ENCODE results near the gene IL37.
"Not testable (repeated sequence)": the region's sequence is repeated elsewhere in the genome, so short reads cannot be mapped to it uniquely, and the experiment has no call there.

DNA sequence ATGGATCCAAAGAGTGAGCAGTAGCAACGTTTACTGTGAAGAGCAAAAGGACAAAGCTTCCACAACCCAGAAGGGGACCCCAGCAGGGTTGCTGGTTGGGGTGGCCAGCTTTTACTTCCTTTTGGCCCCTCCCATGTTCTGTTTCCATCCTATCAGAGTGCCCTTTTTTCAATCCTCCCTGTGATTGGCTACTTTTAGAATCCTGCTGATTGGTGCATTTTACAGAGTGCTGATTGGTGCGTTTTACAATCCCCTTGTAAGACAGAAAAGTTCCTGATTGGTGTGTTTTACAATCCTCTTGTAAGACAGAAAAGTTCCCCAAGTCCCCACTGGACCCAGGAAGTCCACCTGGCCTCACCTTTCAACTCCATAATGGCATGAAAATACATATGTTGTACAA lies 2.4 kb upstream of the IL37 start:
- TF ChIP-seq, protein P1, sequence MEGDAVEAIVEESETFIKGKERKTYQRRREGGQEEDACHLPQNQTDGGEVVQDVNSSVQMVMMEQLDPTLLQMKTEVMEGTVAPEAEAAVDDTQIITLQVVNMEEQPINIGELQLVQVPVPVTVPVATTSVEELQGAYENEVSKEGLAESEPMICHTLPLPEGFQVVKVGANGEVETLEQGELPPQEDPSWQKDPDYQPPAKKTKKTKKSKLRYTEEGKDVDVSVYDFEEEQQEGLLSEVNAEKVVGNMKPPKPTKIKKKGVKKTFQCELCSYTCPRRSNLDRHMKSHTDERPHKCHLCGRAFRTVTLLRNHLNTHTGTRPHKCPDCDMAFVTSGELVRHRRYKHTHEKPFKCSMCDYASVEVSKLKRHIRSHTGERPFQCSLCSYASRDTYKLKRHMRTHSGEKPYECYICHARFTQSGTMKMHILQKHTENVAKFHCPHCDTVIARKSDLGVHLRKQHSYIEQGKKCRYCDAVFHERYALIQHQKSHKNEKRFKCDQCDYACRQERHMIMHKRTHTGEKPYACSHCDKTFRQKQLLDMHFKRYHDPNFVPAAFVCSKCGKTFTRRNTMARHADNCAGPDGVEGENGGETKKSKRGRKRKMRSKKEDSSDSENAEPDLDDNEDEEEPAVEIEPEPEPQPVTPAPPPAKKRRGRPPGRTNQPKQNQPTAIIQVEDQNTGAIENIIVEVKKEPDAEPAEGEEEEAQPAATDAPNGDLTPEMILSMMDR (conservative IDR thresholded peaks at IDR 0.05; ENCODE audit: low read depth in 2 of 2), result not testable (repeated sequence)
- TF ChIP-seq, protein P2, sequence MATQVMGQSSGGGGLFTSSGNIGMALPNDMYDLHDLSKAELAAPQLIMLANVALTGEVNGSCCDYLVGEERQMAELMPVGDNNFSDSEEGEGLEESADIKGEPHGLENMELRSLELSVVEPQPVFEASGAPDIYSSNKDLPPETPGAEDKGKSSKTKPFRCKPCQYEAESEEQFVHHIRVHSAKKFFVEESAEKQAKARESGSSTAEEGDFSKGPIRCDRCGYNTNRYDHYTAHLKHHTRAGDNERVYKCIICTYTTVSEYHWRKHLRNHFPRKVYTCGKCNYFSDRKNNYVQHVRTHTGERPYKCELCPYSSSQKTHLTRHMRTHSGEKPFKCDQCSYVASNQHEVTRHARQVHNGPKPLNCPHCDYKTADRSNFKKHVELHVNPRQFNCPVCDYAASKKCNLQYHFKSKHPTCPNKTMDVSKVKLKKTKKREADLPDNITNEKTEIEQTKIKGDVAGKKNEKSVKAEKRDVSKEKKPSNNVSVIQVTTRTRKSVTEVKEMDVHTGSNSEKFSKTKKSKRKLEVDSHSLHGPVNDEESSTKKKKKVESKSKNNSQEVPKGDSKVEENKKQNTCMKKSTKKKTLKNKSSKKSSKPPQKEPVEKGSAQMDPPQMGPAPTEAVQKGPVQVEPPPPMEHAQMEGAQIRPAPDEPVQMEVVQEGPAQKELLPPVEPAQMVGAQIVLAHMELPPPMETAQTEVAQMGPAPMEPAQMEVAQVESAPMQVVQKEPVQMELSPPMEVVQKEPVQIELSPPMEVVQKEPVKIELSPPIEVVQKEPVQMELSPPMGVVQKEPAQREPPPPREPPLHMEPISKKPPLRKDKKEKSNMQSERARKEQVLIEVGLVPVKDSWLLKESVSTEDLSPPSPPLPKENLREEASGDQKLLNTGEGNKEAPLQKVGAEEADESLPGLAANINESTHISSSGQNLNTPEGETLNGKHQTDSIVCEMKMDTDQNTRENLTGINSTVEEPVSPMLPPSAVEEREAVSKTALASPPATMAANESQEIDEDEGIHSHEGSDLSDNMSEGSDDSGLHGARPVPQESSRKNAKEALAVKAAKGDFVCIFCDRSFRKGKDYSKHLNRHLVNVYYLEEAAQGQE (IDR thresholded peaks at IDR 0.05; ENCODE audit: unreplicated experiment), result not testable (repeated sequence)
- not testable (repeated sequence) for TF ChIP-seq EZH2 (IDR thresholded peaks at IDR 0.05; ENCODE audit: low read depth, unreplicated experiment); EZH2phosphoT487 (IDR thresholded peaks at IDR 0.05; ENCODE audit: unreplicated experiment); POLR2AphosphoS5 (IDR thresholded peaks at IDR 0.05; ENCODE audit: low read depth); CREB1 (CRISPR knock-in tag; IDR thresholded peaks at IDR 0.05; ENCODE audit: low read depth); JUNB (IDR thresholded peaks at IDR 0.05; ENCODE audit: unreplicated experiment)
- TF ChIP-seq, protein P3, sequence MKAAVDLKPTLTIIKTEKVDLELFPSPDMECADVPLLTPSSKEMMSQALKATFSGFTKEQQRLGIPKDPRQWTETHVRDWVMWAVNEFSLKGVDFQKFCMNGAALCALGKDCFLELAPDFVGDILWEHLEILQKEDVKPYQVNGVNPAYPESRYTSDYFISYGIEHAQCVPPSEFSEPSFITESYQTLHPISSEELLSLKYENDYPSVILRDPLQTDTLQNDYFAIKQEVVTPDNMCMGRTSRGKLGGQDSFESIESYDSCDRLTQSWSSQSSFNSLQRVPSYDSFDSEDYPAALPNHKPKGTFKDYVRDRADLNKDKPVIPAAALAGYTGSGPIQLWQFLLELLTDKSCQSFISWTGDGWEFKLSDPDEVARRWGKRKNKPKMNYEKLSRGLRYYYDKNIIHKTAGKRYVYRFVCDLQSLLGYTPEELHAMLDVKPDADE (IDR thresholded peaks at IDR 0.05), result not testable (repeated sequence)
